SIG-M5 treated with dmso at 0.1 percent for 504 hours (cell line): ENCODE measurements around the gene JAML.

Experiments
- DNase-seq: peaks from one replicate; lab custom pipeline; 2025; ENCODE audit not compliant: unreplicated experiment; lab: John Stamatoyannopoulos, UW

Gene JAML

DNA sequence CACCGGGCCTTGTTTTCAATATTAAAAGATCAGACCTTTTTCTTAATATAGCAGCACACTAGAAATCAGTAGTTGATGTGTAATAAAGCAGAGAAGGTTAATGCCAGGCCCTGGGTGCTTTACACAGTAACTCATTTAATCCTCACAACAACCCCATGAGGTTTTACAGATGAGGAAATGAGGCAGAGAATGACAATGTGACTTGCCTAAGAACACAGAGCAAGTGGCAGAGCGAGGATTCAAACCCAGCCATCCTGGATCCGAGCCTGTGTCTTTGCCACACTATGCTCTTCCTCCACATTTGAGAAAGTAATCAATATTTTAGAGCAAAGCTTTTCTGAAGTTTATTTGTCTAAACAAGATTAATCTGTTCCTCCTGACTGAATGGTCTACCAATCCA lies 7.2 kb downstream of the JAML start:
- no peak for DNase-seq

DNA sequence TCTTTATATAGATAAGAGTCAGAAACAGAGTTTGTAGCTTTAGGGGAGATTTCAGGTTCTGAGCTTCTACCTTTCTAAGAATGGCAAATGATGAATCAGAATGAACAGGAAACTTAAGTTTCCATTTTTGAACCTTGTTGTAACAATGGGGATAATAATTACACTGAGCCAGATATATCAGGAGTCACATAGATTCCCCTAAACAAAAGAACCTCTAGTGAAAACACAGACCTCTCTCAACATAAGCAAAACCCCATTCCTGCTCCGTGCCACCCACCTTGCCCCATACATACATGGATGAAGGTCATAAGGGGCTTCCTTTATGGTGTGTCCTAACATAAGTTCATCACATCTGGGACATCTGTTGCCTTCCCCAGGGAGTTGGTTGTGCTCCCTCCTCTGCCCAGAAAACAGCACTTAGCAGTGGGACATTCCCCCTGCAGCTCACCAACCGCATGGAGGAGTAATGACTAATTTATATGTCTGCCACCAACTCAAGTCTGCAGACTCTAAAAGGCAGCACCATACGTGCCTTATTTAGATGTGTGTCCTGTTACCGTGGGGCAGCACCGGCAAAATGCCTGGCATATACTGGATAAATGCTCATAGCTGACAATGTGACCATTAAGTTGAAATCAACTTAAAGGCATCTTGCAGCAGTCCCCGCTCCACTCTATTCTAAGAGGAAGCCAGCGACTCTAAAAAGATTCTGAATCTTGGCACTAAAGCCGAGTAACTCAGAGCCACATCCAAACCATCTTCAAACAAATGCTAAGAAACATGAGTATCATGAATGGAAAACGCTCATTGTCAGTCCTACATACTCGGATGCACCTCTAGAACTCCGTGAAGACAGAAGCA lies 8.0 kb downstream of the JAML start:
- no peak for DNase-seq

GRCh38 chr11:118215765-118216164 lies 9.0 kb downstream of the JAML start:
- no peak for DNase-seq

- no peak for DNase-seq
Measured at GRCh38 chr11:118215262-118215661, 9.5 kb downstream of the JAML start.

DNA sequence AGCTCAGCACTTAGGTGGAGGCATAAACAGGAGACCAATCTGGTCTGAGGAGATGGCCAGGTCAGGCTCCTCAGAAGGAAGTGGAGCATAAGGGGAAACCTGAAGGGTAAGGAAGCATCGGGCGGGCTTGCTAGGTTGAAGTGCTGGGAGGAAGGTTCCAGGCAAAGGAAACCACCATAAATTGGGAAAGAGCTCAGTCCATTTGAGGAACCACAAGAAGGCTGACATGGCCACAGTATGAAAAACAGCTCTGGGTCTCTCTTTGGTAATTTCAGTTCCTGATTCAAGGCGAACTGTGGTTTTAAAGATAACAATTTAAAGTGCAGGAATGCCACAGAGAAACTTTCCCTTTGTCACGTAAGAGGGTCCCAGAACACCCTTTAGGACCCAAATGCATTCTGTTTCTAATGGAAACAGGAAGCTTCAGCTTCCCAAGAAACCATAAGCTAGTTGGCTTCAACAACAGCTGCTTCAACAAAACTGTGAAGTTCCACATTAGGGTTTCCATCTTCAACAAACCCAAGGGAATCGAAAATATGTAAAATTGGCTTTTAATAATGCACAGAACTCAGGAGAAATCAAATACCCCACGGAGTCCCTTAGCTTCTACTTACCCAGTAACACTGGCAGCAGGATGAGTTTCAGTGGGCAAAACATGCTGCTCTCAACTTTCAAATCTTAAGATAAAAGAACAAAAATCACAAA lies 10.4 kb downstream of the JAML start:
- DNase-seq = peak; percentile 94

GRCh38 chr11:118213781-118214180 lies 11.0 kb downstream of the JAML start:
- DNase-seq = no peak

DNA sequence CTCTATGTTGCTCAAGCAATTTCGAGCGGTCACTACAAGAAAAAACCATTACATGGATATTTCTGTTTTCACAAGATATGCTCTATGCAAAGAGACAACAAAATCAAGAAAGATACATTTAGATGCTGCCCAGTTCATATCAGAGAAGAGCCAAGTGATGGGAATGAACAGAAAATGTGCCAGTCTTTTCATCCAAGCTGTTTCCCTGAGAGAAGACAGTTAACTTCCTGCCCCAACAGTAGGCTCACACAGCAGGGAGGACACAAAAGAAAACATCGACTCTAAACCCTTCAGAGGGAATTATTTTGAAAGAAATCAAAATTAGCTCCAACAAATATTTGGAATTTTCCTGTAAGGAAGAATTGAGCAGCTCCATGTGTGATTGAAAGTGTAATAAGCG lies 11.6 kb downstream of the JAML start:
- DNase-seq = no peak

DNA sequence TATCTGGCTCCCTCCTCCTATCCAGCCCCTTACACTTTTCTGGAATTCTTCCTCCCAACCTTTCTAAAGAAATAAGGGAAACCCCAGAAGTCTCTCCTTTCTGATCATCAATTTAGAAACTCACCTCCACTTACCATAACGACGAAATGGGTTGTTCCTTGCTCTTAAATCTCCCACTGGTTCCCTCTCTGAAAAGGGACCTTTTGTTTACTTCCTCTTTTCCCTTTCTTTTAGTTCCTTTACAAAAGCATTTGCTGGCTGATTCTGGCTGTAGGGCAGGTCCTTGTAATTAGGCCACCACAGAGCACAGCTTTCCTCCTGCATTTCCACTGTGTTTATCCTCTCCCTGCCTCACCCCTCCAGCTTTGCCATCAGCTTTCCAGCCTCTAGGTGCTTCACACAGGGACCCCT lies 12.0 kb downstream of the JAML start:
- DNase-seq = peak; percentile 71

DNA sequence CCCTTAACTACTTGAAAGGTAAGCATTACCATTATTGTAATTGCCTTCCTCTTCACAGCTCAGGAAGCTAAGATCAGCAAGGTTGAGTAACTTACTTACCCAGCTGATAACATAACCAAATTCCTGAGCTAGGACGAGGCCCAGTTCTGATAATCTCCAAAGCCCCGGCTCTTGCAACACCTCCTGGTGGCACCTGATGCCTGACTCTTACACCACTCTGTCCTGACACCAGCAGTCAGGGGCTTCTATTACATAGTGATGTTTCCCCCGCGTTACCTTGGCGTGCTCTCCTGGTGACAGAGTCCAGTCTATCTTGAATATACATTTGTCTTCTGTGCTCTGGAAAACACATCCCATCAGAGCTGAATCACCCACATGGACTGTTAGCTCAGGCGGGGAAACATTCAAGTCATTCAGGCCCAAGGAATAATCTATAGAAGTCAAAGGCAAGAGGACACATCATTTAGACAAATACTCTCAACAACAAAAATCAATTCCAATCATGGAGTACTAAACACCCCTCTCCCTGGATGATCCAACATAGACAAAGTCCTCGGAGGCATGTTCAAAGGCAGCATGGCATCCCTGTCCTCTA lies 12.6 kb downstream of the JAML start:
- DNase-seq = peak; percentile 62

DNA sequence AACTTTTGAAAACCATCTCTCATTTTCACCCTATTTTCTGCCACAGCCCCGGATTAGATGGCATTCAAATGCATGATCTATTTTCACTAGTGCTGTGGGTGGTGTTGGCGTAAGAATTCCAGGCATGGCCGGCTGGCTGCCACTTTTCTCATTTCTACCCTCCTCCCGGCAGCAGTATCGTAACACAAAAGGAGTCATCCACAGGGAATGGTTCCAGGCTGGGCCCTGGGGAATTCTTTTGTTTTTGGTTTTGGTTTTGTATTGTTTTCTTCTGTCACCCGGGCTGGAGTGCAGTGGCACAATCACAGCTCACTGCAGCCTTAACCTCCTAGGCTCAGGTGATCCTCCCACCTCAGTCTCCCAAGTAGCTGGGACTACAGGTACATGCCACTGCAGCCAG lies 13.8 kb downstream of the JAML start:
- DNase-seq = no peak

DNA sequence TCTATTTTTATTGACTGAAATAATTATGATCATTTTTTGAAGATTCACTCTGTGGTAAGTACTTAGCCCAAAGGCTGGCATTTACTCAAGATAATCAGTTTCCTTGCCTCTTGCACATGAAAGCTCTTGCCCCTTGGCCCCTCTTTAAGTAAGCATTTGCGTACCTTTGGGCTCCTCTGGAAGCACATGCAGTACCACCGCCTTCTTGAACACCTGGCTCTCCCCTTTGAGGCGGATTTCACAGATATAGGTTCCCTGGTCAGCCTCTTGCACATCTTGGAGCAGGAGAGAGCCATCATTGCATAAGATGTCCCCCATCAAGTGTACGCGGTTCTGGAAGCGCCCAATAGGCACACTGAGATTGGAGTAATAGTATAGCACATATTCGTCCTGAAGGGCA lies 14.5 kb downstream of the JAML start:
- no peak for DNase-seq

GRCh38 chr11:118209033-118209432 lies 15.8 kb downstream of the JAML start:
- no peak for DNase-seq

GRCh38 chr11:118207079-118207478 lies 17.7 kb downstream of the JAML start:
- DNase-seq = no peak

DNA sequence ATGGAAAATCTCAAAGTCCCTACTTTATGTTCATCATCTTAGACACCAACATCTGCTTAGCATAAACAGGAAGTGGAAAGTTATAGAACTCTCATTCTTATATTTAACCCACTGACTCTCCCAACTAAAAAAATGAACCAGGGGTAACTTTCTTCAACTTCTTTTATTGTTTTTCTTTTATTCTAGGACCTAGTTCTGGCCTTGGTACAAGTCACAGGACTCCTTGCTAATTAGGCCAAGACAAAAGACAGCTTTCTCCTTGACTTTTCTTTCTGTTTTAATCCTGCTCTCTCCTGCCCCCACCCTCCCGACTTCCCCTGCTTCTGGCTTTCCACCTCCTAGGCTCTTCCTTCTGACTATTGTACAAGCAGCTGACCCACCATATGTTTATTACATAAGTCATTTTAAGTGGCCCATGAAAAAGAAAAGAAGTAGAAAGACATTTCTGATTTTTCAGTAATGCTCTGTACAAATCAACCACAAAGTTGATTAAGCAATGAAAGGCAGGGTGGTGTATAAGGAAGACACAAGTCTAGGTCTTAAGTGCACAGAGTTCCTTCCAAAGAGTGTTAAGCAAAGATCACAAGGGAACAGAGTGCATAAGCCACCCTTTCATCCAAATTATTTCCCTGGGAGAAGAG lies 18.3 kb downstream of the JAML start:
- DNase-seq = peak; percentile 90

DNA sequence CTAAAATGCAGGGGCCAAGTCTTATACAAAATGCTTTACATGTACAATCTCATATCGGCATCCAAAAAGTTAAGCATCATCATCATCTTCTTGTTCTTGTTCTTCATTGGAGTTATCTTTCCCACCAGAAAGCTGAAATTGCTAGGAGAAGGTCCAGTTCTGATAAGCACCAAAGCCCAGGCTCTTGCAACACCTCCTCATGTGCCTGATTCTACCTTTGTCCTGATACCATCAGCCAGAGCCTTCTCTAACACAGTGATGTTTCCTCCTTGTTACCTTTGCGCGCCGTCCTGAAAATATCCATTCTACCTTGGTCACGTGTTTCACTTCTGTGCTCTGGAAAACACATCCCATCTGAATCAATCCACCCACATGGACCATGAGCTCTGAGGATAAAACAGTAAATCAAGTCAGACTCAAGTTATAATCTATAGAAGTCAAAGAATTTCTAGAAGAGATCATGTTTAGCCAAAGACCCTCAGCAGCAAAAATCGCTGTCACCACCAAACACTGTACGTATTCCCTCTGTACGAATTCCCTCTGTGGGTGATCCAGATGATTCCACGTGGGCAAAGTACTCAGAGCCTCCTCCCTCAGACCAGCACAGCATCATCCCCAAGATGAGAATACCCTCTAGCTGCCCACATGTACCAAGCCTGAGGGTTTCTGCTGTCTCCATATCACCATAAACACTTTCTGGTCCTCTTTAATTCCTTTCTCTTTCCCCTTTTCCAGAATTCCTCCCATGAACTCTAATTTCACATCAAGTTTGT lies 19.0 kb downstream of the JAML start:
- DNase-seq = no peak

DNA sequence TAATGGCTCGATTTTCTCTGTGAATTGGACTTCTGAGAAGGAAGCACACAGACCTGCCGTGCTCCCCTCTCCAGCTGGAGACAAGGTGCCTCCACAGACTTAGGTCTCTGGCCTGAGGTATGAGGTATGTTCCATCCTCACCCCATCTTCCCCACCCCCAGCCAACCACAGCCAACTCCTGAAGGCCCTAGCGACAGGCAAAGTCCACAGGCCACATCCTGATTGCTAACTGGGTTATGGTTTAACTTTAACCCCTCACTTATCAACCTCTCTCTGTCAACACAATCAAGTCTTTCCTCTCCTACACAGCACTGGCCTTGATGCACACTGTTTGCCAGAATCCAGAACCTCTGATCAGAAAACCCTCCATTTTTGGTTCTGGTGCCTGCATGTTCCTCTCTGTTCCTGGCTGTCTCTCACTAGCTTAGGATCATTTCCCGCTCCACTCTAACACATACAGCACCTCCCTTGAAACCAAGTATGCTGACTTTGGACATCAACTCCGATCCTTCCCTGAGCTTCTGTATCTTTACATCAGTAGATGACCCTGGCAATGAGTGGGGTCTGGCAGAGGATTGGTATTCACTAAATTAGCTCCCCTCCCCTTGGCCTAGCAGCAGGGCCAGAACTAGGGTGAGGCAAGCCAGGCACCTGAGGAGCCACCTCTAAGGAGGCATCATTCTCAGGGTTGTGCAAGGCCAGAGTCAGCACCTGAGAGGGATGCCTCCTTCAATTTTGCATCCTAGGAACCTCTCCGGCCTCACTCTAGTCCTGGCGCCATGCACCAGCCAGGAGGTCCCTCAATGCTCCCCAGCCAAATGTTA lies 22.0 kb downstream of the JAML start:
- DNase-seq = no peak

DNA sequence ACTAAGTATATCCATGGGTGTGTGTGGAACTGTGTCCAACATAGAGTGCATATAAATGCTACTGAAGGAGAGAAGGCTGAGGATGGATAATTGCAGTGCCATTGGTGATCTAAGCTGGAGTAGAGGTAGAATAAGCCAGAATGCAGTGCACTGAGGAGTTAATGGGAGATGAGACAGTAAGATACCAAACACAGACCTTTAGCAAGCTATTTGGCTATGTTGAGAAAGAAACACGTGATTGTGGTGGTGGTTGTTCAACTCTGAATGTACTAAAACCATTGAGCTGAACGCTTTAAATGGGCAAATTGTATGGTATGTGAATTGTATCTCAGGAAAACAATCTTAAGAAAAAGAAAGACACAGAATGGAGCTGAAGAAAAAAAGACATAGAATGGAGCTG lies 22.8 kb downstream of the JAML start:
- DNase-seq = no peak

DNA sequence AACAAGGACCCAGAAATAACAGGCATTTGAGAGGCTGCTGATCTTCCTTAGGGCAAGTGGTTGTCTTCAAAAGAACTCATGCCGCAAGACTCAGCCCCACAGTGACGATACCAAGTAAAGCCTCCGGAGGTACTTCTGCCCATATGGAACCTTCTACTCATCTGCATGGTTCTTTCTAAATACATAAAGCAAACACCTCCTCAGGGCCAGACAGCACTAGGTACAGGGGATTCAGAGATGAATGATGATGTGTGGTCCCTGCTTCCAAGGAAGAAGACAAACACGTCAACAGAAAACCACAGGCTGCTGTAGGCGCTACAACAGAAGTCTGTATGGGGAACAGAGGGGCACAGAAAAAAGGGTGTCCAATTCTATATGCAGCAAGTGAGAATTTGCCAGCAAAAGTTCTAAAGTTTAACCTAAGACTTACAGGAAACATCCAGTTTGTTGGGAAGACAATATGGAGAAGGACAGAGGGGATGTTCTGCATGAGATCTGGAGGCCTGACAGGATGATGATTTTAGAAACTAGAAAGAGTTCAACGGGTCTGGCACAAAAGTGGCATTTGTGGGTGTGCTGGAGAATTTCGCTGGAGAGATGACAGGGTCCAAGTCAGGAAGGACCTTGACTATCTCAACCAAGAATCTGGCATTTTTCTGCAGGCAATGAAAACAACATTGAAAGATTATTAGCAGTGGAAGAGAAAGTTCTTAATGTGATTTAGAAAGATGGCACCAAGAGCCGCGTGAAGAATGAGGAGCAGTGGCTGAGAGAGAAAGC lies 23.7 kb downstream of the JAML start:
- no peak for DNase-seq

DNA sequence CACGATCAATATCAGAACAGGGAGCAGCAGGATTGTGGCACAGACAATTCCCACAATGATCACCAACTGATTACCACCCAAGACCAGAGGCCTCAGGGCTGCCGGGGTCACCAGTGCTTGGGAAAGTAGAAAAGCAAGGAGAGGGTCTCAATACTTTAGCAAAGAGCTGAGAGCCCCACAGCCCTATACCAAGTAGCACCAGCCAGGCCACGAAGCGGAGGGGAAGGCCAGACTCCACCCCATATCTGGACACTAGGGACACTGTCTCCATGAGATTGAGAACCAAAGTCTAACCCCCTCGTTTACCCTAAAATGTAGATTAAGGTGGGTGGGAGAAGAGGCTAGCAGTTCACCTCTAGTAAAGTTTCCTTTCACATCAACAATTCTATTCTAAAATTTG lies 24.3 kb downstream of the JAML start:
- no peak for DNase-seq
